Skin epidermis (tissue), 12 donors: Measurements from ENCODE around the gene TRPC1.

Source experiments
- H3K27ac ChIP-seq, 21 experiments: fragments of 200-600 bp; sonication (generic) in 11 of 21; one replicate each; pipeline ENCODE4 v1.5.0; 2020; ENCODE audit warnings: mild to moderate bottlenecking in 3 of 21, inconsistent platforms in 2 of 21, moderate library complexity in 2 of 21
- H3K4me3 ChIP-seq, 7 experiments: fragments of 200-600 bp; sonication (generic) in 2 of 7; one replicate each; pipeline ENCODE4 v1.5.0; 2020; ENCODE audit warnings: inconsistent platforms in 2 of 7, mild to moderate bottlenecking in 2 of 7, moderate library complexity in 1 of 7

Gene TRPC1

DNA sequence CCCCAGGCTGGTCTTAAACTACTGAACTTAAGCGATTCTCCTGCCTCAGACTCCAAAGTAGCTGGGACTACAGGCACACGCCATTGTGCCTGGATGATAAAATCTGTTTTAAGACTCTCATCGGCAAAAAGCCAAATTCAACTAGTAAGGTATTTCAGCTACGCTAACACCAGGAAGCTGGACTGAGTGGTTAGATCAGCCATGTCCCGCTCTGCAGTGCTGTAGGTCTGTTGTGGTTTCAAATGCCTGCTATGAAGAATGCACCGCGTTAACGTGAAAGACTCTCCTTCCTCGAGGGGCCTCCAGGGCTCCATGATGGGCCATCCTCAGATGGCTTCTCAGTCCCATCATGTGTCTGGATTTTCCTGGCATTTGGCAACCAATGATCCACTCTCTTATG lies 94.8 kb downstream of the TRPC1 start:
- Histone ChIP-seq H3K4me3 (no peak overlapping the region), H3K27ac (no peak overlapping the region)

DNA sequence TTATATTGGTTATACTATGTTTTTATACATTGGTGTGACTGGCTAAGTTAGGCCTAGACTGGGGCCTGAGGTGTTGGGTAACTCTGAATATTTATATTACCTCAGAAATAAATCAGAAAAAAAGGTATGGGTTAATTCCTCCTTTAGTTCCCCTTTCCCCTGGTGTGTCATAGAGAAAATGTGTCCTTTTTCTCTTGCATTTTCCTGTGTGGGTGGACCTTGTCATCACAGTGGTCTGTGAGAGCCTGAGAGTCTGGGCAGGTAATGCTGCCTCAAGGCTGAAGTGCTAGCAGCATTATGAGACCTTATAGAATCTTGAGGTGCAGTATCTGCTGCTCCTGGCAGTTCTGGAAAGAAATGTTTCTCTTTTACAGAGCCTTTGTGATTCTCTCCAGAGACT lies 95.3 kb downstream of the TRPC1 start:
- H3K27ac ChIP-seq = no peak overlapping the region
- no peak overlapping the region for H3K4me3 ChIP-seq

- Histone ChIP-seq H3K27ac (no peak overlapping the region), H3K4me3 (no peak overlapping the region)
These were observed 105.0 kb downstream of the TRPC1 start for GRCh38 chr3:142828703-142829305.

- no peak overlapping the region for H3K4me3 ChIP-seq
- no peak overlapping the region for H3K27ac ChIP-seq
These were observed 113.7 kb downstream of the TRPC1 start for GRCh38 chr3:142837526-142837925.

DNA sequence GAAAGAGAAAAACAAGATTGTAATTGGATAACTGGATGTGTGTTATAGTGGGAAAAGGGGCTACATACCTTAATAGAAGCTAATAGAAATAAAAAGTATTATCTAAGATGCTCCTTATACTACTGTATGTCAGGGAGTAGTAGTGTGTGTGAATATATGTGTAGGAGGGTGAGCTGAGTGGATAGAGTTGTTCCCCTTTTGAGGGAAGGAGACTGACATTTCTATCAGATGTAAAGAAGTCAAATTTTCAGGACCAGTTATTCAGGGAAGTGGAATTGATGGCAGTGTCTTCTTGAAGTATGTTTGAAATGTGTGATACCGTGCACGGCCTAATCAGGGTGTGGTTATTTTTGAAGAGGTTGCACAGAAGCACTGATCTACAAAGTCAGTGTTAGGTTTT lies 116.0 kb downstream of the TRPC1 start:
- H3K27ac ChIP-seq = no peak overlapping the region
- no peak overlapping the region for H3K4me3 ChIP-seq

DNA sequence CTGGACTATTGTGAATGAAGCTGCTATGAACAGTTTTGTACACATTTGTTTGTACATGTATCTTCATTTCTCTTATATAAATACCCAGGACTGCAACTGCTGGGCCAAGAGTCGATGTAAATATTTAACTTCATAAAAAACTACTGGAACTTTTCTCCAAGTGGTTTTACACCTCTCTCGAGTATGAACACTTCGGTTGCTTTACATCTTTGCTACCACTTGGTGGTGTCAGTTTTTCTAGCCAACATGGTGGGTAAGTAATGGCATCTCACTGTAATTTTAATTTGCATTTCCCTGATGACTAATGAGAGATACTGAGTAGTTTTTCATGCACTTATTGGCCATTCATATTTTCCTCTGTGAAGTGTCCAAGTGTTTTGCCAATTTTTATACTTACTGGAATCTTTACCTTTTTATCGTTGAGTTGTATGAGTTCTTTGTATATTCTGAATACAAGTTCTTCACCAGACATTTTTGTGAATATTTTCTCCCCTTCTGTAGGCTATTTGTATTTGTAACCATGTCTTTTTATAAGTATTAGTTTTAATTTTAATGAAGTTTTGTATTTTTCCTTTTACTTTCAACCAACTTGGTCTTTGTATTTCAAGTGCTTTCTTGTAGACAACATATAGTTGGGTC lies 120.6 kb downstream of the TRPC1 start:
- Histone ChIP-seq H3K27ac (no peak overlapping the region), H3K4me3 (no peak overlapping the region)

DNA sequence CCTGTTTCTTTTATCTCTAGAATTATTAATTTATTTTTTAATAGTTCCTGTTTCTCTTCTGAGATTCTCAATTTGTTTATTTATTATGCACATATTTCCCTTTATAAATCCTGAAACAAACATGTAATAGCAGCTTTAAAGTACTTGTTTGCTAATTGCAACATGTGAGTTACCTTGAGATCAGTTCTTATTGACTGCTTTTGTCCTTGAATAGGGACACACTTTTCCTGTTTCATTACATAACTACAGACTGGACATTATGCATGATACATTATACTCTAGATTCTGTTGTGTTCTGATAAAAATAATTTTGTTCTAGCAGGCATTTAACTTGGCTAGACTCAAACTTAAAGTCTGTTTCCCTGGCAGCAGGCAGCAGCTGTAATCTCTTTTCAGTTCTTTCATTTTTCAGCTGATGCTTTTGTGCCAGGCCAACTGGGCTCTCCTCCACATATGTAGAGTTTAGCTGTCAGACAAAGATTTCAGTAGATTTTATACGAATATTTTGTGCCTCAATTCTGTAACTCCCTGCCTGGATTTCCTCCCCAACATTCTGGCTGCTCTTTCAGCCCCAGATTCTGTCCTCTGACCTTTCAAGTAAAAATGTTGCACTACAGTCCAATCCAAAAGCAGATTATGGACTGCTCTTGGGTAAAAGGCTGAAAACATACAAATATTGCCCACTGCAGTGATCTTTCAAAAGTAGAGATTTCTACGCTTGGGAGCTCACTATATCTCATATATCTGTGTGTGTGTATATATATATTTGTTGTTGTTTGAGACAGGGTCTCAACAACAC lies 123.1 kb downstream of the TRPC1 start:
- Histone ChIP-seq H3K4me3 (no peak overlapping the region), H3K27ac (no peak overlapping the region)

GRCh38 chr3:142849148-142849547 lies 125.3 kb downstream of the TRPC1 start:
- Histone ChIP-seq H3K4me3 (no peak overlapping the region), H3K27ac (no peak overlapping the region)

- H3K4me3 ChIP-seq = no peak overlapping the region
- H3K27ac ChIP-seq = no peak overlapping the region
These were observed 126.7 kb downstream of the TRPC1 start for GRCh38 chr3:142850395-142851023.

DNA sequence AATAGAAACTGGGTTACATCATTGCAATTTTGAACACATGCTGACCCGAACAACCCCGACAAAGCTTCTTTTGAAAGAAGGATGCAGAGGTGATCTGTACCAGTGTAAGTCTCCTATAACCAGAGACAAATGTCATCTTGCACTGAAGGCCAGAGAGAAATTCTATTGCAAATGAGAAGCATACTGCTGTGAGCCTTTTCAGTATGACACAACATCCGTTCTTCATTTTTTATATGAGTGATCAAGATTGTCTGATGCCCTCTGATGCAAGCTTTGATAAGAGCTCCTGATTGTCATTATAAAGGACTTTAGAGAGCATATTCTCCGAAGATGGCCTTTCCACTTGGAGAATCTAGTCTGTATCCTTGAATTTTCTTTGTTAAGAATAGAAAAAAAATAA lies 128.2 kb downstream of the TRPC1 start:
- H3K27ac ChIP-seq = no peak overlapping the region

DNA sequence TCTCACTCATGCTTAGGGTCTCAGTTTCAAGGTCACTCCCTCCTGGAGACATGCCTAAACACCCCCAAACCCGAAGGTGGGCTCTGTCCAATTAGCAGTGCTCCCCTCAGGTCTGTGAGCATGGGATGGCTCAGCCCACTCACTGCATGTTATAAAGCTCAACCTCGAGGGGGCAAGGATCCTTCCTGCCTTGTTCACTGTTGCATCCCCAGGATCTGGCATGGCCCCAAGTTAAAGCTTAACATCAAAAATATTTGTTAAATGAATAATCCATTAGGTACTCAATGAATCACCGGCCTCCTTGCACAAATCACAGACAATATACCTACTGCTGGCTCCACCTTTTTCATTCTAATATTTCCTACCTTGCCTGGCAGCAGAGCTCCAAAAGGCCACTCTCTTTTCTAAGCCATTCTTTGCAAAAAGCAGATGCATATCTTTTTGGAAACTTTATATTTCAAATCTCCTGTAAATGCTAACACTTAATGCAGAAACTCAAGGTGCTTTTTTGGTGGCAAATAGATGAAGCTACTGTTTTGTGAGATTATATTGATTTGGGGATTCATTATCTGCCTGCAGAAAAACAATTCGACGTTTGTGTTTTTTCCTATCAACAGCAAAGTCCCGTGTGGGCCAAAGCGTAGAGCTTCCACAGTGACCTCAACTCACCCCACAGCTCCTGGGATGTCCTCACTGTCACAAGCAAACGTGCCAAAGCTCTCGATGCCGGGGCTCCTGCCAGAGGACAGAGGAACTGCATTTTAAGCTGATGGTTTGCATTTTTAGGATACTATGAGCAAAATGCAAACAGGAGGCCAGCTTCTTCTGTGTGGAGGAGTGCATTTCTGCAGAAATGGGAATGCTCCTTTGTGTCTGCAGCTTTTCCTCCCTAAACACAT lies 129.7 kb downstream of the TRPC1 start:
- H3K4me3 ChIP-seq = no peak overlapping the region

More for the DNA sequence above, 128.2 kb downstream of the TRPC1 start:
- no peak overlapping the region for H3K4me3 ChIP-seq

DNA sequence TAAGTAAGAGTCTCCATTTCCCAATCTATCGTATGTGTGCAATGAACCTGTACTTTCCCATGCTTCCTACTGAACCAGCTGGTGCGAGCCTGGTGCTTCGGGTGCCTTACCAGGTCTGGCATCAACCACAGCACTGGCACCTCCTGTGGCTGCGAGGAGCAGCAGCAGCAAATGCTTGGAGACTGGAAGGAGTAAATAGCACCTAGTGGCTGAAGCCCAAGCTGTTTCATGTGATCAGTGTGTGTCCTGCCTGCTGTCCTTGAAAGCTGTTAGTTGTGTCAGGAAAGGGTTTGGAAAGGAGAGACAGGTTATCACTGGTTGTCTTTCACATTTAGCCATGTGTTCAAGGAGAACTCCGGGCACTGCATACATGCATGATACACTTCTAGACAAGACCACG lies 133.2 kb downstream of the TRPC1 start:
- no peak overlapping the region for H3K4me3 ChIP-seq
- H3K27ac ChIP-seq = no peak overlapping the region

More for the DNA sequence above, 129.7 kb downstream of the TRPC1 start:
- H3K27ac ChIP-seq = no peak overlapping the region
